ENCODE results near the gene AMHR2.

DNA sequence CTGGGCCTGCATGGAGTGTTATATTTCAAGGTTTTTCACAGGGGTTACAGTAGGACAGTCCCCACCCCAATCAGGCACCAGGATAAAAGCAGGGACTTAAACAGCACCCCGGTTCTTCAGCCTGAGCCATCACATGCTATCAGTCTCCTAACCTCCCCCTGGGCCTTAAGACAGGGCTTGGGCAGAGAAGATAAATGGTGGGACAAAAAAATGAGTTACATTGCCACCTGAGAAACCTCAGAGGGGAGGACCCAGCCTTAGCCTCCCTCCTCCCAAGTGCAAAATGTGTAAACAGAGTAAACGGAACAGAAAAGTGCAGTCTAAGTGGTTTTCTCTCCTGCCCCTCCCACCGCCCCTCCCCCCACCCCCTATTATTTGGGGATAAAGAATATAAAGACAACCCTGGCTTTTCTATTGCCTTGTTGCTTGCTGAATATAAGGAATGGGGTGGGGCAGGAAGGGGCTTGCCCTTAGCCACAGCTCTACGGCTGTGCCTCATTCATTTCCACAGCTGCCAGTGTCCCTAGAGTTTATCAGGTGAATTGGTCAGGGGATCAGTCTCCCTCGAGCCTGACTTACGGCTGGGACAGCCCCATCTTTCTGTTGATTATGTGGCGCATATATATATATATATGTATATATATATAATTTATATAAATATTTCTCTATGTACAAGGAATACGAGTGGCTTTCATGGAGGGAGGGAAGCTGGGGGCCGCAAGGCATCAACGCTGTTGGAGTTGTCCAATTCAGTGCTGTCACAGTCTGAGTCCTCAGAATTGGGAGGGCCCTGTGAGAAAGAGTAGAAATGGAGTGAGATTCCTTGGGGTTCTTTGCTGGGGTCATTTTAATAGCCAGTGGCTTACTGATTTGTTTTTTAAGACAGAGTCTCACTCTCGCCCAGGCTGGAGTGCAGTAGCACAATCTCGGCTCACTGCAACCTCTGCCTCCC is 57.1 kb downstream of the AMHR2 start:
- TF ChIP-seq, protein P1, sequence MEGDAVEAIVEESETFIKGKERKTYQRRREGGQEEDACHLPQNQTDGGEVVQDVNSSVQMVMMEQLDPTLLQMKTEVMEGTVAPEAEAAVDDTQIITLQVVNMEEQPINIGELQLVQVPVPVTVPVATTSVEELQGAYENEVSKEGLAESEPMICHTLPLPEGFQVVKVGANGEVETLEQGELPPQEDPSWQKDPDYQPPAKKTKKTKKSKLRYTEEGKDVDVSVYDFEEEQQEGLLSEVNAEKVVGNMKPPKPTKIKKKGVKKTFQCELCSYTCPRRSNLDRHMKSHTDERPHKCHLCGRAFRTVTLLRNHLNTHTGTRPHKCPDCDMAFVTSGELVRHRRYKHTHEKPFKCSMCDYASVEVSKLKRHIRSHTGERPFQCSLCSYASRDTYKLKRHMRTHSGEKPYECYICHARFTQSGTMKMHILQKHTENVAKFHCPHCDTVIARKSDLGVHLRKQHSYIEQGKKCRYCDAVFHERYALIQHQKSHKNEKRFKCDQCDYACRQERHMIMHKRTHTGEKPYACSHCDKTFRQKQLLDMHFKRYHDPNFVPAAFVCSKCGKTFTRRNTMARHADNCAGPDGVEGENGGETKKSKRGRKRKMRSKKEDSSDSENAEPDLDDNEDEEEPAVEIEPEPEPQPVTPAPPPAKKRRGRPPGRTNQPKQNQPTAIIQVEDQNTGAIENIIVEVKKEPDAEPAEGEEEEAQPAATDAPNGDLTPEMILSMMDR (IDR thresholded peaks at IDR 0.05; ENCODE audit: poor library complexity, severe bottlenecking), result no peak
- no peak for TF ChIP-seq SMC3 (conservative IDR thresholded peaks at IDR 0.05; ENCODE audit: poor library complexity)
- no peak for TF ChIP-seq POLR2AphosphoS5 (IDR thresholded peaks at IDR 0.05)
- no peak for TF ChIP-seq EZH2 (IDR thresholded peaks at IDR 0.05; ENCODE audit: borderline replicate concordance, insufficient read depth, low read length, poor library complexity, severe bottlenecking)
- TF ChIP-seq TAF1 (IDR thresholded peaks at IDR 0.05; ENCODE audit: low read depth), result no peak
- TF ChIP-seq REST (IDR thresholded peaks at IDR 0.05; ENCODE audit: borderline replicate concordance), result no peak
- no peak for TF ChIP-seq RAD21 (conservative IDR thresholded peaks at IDR 0.05)
- no peak for TF ChIP-seq MXI1 (conservative IDR thresholded peaks at IDR 0.05; ENCODE audit: poor library complexity, severe bottlenecking)

Measured in neural cell (in vitro differentiated cells).